Measurements from ENCODE around the gene LTBP1. TPM values are rescaled to one million over a fixed set of nuclear protein-coding genes. Genes with fewer than 3 reads are reported as not detected.

The LTBP1 gene
- total RNA-seq, 1 experiment from 2014 or later: 19.6 TPM

DNA sequence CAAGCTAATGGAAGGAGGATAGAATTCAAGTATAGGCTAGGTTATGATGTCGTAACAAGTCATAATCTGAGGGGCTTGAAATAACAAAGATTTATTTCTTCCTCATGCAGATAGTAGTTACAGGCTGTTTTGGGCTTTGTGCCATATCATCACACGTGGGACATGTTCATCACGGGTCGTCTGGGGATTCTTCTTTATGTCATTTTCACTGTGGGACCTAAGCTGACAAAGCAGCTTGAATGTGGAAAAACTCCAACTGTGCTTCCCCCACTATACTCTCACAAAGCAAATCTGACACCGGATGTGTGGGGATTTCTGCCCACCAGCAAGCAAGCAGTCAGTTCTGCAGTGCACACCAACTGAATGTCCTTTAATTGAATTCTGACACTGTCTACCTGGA lies 124.8 kb downstream of the LTBP1 start:
- DNase-seq: no peak
- no peak overlapping the region for H3K4me3 ChIP-seq (ENCODE audit: insufficient read depth, low read depth, low read length)
- H3K36me3 ChIP-seq (replicated peaks; ENCODE audit: control insufficient read depth, insufficient read depth, low read length): no peaks in the 10 kb centered on the region
- H3K27me3 ChIP-seq (ENCODE audit: control insufficient read depth, insufficient read depth, low read length): no peaks in the 10 kb centered on the region

DNA sequence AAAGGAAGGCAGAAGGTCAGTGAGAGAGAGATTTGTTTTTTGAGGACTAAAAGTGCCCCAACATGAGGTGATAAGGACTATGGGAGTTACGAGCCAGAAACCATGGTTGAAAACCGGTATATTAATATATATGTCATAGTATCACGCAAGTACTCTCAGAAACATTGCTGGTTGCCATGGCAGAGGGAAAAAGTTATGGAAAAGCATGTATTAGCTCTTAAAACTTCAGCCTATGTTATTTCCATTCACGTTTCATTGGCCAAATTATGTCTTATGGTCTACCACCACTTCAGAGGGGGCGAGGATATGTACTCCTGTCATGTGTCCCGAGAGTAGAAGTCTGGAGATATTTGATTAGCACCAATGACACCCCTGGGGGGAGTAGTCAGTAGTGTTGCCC lies 125.9 kb downstream of the LTBP1 start:
- H3K36me3 ChIP-seq (replicated peaks; ENCODE audit: control insufficient read depth, insufficient read depth, low read length): no peaks in the 10 kb centered on the region
- DNase-seq: no peak
- H3K27me3 ChIP-seq (ENCODE audit: control insufficient read depth, insufficient read depth, low read length): no peaks in the 10 kb centered on the region
- H3K4me3 ChIP-seq (ENCODE audit: insufficient read depth, low read depth, low read length): no peak overlapping the region

DNA sequence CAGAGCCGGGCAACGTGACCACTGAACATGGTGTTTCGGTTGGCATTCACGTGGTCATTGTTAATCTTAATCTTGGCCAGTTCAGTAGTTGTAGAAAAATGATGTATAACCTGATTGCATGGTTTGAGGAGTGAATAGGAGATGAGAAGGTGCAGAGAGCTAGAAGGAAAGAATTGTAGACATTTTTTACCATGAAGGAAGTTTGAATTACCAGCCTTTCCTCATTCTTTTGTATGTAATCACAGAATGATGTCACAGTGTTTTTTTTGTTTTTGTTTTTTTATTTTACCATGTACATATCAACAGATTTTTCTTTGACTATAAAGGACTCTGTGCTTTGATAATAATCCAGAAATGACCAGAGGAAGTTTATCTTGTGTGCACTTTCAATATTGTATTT lies 126.3 kb downstream of the LTBP1 start:
- no peak for DNase-seq
- H3K4me3 ChIP-seq (ENCODE audit: insufficient read depth, low read depth, low read length): no peak overlapping the region
- no peaks in the 10 kb centered on the region for H3K27me3 ChIP-seq (ENCODE audit: control insufficient read depth, insufficient read depth, low read length)
- H3K36me3 ChIP-seq (replicated peaks; ENCODE audit: control insufficient read depth, insufficient read depth, low read length): no peaks in the 10 kb centered on the region

GRCh38 chr2:33074197-33074596 lies 127.4 kb downstream of the LTBP1 start:
- H3K36me3 ChIP-seq (replicated peaks; ENCODE audit: control insufficient read depth, insufficient read depth, low read length): no peaks in the 10 kb centered on the region
- no peak overlapping the region for H3K4me3 ChIP-seq (ENCODE audit: insufficient read depth, low read depth, low read length)
- DNase-seq: no peak
- H3K27me3 ChIP-seq (ENCODE audit: control insufficient read depth, insufficient read depth, low read length): no peaks in the 10 kb centered on the region

DNA sequence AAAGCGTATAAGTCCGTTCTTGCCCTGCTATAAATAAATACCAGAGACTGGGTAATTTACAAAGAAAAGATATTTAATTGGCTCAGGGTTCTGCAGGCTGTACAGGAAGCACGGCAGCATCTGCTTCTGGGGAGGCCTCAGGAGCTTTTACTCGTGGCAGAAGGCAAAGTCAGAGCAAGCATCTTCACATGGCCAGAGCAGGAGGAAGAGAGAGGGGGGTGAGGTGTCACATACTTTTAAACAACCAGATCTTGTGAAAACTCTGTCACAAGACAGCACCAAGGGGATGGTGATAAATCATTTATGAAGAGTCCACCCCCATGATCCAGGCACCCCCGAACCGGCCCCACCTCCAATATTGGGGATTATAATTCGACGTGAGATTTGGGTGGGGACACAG lies 130.6 kb downstream of the LTBP1 start:
- H3K27me3 ChIP-seq (ENCODE audit: control insufficient read depth, insufficient read depth, low read length): peaks cover 1% of the 10 kb centered on the region; the same call in 1 of the 2 replicates
- no peak overlapping the region for H3K4me3 ChIP-seq (ENCODE audit: insufficient read depth, low read depth, low read length)
- no peaks in the 10 kb centered on the region for H3K36me3 ChIP-seq (replicated peaks; ENCODE audit: control insufficient read depth, insufficient read depth, low read length)
- DNase-seq: no peak

DNA sequence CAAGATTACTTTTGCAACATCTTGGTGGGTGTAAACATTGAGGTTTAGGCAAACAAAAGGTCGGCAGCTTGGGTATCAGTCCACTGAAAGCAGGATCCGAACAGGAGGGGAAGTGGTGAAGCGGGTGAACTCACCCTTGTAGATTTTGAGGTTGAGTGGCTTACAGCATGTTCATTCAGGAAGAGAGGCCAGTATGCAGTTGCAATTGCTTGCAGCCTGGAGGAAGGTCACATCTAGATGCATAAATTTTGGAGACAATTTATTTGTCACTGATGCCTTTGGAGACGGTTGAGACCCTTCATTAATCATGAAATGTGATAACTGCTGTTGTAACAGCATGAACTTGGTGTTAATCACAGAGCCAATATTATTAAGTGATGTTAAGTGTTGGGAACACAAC lies 131.1 kb downstream of the LTBP1 start:
- H3K4me3 ChIP-seq (ENCODE audit: insufficient read depth, low read depth, low read length): no peak overlapping the region
- no peak for DNase-seq
- H3K36me3 ChIP-seq (replicated peaks; ENCODE audit: control insufficient read depth, insufficient read depth, low read length): no peaks in the 10 kb centered on the region
- peaks cover 1% of the 10 kb centered on the region; the same call in 1 of the 2 replicates for H3K27me3 ChIP-seq (ENCODE audit: control insufficient read depth, insufficient read depth, low read length)

- Histone ChIP-seq H3K27me3 (ENCODE audit: control insufficient read depth, insufficient read depth, low read length) (peaks cover 5% of the 10 kb centered on the region; the same call in 1 of the 2 replicates), H3K36me3 (replicated peaks; ENCODE audit: control insufficient read depth, insufficient read depth, low read length) (no peaks in the 10 kb centered on the region), H3K4me3 (ENCODE audit: insufficient read depth, low read depth, low read length) (no peak overlapping the region)
- DNase-seq: no peak
Observed at GRCh38 chr2:33081691-33082090, 134.9 kb downstream of the LTBP1 start.

GRCh38 chr2:33083699-33084387 lies 137.1 kb downstream of the LTBP1 start:
- Histone ChIP-seq H3K4me3 (ENCODE audit: insufficient read depth, low read depth, low read length) (no peak overlapping the region), H3K27me3 (ENCODE audit: control insufficient read depth, insufficient read depth, low read length) (peaks cover 5% of the 10 kb centered on the region; the same call in 1 of the 2 replicates), H3K36me3 (replicated peaks; ENCODE audit: control insufficient read depth, insufficient read depth, low read length) (no peaks in the 10 kb centered on the region)
- no peak for DNase-seq

- Histone ChIP-seq H3K36me3 (replicated peaks; ENCODE audit: control insufficient read depth, insufficient read depth, low read length) (no peaks in the 10 kb centered on the region), H3K27me3 (ENCODE audit: control insufficient read depth, insufficient read depth, low read length) (peaks cover 5% of the 10 kb centered on the region; the same call in 1 of the 2 replicates), H3K4me3 (ENCODE audit: insufficient read depth, low read depth, low read length) (no peak overlapping the region)
- DNase-seq: no peak
Observed at GRCh38 chr2:33084433-33084832, 137.7 kb downstream of the LTBP1 start.

DNA sequence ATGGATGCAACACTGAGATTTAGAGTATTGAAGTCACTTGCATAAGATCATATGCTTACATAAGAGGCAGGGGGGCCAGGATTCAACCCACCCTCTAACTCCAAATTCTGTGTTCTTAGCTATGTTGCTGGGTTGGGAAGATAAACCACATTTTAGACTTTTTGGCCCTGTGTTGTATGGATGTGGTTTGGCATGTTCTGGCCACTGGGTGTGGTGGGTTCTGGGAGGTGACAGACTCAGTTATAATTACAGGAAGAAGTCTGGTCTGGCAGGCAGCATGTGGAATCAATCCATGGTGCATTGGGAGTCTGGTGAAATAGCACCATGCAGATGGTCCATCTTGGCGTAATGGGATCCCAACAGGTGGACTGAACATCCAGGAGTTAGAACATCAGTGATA lies 138.9 kb downstream of the LTBP1 start:
- no peak for DNase-seq
- H3K36me3 ChIP-seq (replicated peaks; ENCODE audit: control insufficient read depth, insufficient read depth, low read length): no peaks in the 10 kb centered on the region
- no peak overlapping the region for H3K4me3 ChIP-seq (ENCODE audit: insufficient read depth, low read depth, low read length)
- H3K27me3 ChIP-seq (ENCODE audit: control insufficient read depth, insufficient read depth, low read length): peaks cover 5% of the 10 kb centered on the region; the same call in 1 of the 2 replicates

- peaks cover 4% of the 10 kb centered on the region; the same call in 1 of the 2 replicates for H3K27me3 ChIP-seq (ENCODE audit: control insufficient read depth, insufficient read depth, low read length)
- no peak for DNase-seq
- no peaks in the 10 kb centered on the region for H3K36me3 ChIP-seq (replicated peaks; ENCODE audit: control insufficient read depth, insufficient read depth, low read length)
- H3K4me3 ChIP-seq (ENCODE audit: insufficient read depth, low read depth, low read length): no peak overlapping the region
Observed at GRCh38 chr2:33086400-33087015, 139.8 kb downstream of the LTBP1 start.

DNA sequence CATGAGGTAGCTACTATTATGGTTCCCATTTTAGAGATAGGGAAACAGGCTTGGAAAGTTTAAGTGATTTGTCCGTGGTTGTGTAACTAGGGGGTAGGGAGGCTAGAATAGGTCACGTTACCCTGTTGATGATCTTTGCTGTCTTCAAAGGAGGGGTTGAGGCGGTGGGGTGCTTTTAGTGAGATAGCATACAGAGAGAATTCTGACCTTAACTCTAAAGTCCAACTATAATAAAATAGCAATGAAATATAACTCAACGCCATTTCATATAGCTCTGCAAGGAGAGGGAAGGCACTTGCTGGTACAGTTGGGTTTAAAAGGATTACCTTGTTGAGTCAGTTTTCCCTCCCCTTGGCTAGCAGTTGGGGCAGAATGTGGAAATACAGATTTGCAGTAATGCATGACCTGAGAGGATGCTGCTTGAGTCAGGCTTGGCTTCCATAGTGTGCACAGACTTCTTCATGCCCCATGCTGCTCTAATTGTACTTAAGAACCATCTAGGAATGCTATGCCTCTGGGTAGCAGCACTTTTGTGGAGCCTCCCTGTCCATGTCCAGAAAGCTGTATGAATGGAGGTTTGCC lies 143.9 kb downstream of the LTBP1 start:
- Histone ChIP-seq H3K4me3 (ENCODE audit: insufficient read depth, low read depth, low read length) (no peak overlapping the region), H3K36me3 (replicated peaks; ENCODE audit: control insufficient read depth, insufficient read depth, low read length) (no peaks in the 10 kb centered on the region), H3K27me3 (ENCODE audit: control insufficient read depth, insufficient read depth, low read length) (no peaks in the 10 kb centered on the region)
- DNase-seq: no peak

DNA sequence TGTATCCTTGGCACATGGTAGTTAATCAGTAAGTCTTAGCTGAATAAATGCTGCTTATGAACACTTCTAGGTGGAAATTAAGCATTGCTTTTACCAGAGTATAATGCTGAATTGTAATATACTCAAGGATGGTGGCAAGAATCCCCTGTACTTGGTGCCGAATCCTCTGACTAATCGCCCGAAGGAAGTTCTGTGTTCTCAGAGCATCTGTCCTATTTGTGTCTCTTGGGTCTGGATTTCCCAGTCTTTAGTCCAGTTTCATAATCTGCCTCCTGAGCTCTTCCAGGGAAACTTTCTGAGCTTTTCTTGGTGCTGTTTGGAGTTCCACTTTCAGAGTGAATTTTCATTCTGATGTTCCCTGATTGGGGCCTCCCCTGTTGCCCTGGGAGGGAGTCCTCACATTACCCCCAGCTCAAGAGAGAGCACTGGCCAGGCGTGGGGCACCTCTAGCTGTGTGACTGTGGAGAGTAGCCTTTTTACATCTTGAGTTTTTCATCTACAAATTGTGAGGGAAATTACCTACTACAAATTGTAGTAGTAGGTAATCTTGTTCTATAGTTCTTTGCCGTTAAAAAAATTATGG lies 144.9 kb downstream of the LTBP1 start:
- no peak overlapping the region for H3K4me3 ChIP-seq (ENCODE audit: insufficient read depth, low read depth, low read length)
- H3K27me3 ChIP-seq (ENCODE audit: control insufficient read depth, insufficient read depth, low read length): no peaks in the 10 kb centered on the region
- H3K36me3 ChIP-seq (replicated peaks; ENCODE audit: control insufficient read depth, insufficient read depth, low read length): no peaks in the 10 kb centered on the region
- no peak for DNase-seq

GRCh38 chr2:33093283-33093993 lies 146.7 kb downstream of the LTBP1 start:
- Histone ChIP-seq H3K4me3 (ENCODE audit: insufficient read depth, low read depth, low read length) (no peak overlapping the region), H3K36me3 (replicated peaks; ENCODE audit: control insufficient read depth, insufficient read depth, low read length) (no peaks in the 10 kb centered on the region), H3K27me3 (ENCODE audit: control insufficient read depth, insufficient read depth, low read length) (no peaks in the 10 kb centered on the region)
- DNase-seq: no peak
